ENCODE measurements around the gene DIABLO. TPM values are rescaled to one million over a fixed set of nuclear protein-coding genes. Genes with fewer than 3 reads are reported as not detected.
"Not testable (repeated sequence)": the region's sequence is repeated elsewhere in the genome, so short reads cannot be mapped to it uniquely, and the experiment has no call there.

Gene DIABLO
- total RNA-seq (2014; rRNA removed; shearing (Covaris generic)) = 116 and 118 TPM in 2 replicates

- peak; percentile 99 for DNase-seq (ENCODE audit: low spot score)
Measured at GRCh38 chr12:122225683-122226365, at the start of gene DIABLO. Gene DIABLO, minus strand, starts transcription at chr12:122226052. Its CDS starts 38 bp downstream, at chr12:122226014.

DNA sequence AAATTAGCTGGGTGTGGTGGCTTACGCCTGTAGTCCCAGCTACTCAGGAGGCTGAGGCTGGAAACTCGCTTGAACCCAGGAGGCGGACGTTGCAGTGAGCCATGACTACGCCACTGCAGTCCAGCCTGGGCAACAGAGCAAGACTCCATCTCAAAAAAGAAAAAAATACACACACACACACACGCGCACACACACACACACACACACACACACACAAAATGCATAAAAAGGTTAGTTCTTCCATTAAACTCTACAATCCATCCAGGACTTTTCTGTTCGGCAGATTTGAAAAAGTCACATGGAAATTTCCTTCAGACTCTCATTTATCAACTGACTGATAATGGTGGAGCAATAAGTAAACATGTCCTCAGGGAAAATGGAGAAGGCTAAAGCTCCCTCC is 49.6 kb upstream of the DIABLO start:
- DNase-seq (ENCODE audit: low spot score) = no peak

GRCh38 chr12:122266230-122266901 is 40.5 kb upstream of the DIABLO start, which contains the start of gene VPS33A:
Gene VPS33A, minus strand, starts transcription at chr12:122266494. Its CDS starts 86 bp downstream, at chr12:122266408.
- DNase-seq (ENCODE audit: low spot score) = peak; percentile 97

DNA sequence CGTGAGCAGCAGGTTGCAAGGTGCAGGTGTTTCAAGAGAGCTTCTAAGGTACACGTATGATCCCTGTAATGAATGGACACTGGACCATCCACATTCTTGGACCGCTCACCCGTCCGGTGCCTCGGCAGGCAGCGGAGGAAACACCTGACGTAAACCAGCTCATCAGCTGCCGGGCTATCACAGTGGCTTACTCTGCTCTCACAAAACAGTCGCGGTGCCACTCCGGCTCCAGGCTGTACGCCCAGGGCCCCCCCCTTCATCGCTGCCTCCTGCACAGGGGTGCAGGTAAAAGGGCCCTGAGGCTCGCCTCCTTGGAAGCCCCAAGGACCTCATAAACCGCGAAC is 40.0 kb upstream of the DIABLO start:
- no peak for DNase-seq (ENCODE audit: low spot score)

DNA sequence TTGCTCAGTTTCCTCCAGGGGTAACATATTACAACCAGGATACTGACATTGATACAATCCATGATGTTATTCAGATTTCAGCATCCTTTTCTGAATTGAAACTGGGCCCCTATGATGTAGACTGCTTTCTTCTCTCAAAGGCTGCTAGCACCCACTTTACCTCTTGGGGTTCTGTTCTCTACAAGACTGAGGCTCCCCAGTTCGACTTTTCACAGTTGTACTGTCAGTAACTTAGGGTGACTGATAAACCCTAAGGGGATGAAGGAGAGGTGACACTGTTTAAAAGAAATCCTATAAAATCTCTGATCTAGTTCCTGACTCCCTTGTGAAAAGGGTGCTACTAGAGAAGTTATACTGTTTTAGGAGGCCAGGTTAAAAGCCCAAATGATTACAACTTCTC is 39.6 kb upstream of the DIABLO start:
- DNase-seq (ENCODE audit: low spot score) = no peak

DNA sequence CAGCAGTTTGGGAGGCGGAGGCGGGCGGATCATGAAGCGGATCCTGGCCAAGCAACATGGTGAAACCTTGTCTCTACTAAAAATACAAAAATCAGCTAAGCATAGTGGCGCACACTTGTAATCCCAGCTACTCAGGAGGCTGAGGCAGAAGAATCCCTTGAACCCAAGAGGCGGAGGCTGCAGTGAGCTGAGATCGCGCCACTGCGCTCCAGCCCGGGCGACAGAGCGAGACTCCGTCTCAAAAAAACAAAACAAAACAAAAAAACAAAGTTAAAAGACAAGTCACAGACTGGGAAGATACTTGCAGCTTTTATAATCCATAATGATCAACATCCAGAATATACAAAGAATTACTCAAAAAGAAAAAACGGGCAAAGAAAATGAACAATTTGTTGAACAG is 34.9 kb upstream of the DIABLO start:
- not testable (repeated sequence) for DNase-seq (ENCODE audit: low spot score)

DNA sequence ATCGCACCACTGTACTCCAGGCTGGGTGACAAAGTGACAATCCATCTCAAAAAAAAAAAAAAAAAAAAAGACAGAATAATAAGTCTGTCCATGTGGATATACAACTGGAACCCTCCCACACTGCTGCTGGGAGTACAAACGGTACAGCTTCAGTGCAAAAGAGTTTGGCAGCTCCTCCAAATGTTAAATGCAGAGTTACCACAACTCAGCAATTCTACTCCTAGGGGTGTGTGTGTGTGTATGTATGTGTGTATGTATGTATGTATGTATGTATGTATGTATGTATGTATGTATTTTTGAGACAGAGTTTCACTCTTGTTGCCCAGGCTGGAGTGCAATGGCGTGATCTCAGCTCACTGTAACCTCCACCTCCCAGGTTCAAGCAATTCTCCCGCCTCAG is 33.1 kb upstream of the DIABLO start:
- not testable (repeated sequence) for DNase-seq (ENCODE audit: low spot score)

DNA sequence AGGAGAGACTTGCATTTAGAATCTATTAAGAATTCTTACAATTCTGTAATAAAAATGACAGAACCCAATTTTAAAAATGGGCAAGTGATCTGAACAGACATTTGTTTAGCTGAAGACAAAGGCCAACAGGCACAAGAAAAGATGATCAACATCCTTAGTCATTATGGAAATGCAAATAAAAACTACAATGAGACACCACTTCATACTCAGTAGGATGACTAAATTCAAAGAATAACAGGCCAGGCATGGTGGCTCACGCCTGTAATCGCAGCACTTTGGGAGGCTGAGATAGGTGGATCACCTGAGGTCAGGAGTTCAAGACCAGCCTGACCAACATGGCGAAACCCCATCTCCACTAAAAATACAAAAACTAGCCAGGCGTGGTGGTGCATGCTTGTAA is 32.6 kb upstream of the DIABLO start:
- DNase-seq (ENCODE audit: low spot score) = not testable (repeated sequence)

DNA sequence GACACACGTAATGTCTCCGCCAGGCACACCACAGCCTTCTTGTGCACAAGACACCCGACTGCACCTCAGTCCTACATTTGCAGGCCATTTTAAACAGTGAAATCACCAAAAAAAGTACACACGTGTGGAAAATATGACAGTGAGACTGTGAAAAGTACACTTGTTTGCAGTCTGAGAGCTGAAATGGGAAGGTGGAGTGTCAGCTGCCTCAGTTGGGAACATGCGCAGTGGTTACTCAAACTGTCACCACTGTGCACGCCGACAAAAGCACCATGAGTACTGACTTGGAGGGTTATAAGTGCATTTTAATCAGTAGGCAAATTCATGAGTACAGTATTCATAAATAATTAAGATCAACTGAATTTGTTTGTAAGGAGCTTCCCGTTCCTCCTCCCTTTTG is 24.7 kb upstream of the DIABLO start:
- no peak for DNase-seq (ENCODE audit: low spot score)

DNA sequence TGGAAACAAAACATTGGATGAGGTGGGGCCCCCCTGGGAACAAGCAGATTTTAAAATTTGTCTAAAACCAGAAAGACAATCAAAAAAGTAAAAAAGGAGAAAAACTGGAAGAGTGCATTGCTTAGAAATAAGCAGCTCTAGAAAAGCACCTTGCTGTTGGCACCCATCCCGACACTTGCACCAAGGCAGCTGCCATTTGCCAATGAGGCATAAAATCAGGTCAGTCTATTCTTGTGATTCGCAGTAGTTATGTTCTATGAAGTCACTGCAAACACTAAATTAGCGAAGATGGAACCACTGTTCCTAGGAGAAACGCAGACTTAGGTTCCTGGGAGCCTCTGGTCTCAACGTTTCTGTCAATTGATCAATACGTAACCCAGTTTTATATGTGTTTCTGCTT is 24.2 kb upstream of the DIABLO start:
- no peak for DNase-seq (ENCODE audit: low spot score)

GRCh38 chr12:122245553-122245952 is 19.7 kb upstream of the DIABLO start:
- DNase-seq (ENCODE audit: low spot score) = no peak

GRCh38 chr12:122244565-122245371 is 18.9 kb upstream of the DIABLO start:
- DNase-seq (ENCODE audit: low spot score) = no peak

DNA sequence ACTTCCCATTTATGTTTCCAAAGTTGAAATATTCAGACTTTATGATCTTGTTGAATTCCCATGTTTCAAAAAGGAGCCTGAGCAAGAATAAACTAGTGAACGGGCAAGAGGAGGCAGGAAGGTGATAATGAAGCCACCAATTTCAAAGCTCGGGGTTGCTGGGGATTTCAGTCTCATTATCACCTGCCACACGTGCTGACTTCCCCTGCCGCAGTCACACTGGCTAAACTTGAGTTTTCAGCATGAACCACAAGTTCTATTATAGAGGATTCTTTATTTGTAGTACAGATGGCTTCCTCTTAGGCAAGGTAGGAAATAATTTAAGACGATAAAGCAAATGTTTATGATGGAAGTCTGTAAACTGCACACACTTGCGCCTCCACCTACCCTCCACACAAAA is 18.1 kb upstream of the DIABLO start:
- DNase-seq (ENCODE audit: low spot score) = no peak

- DNase-seq (ENCODE audit: low spot score) = no peak
Measured at GRCh38 chr12:122238861-122239260, 13.0 kb upstream of the DIABLO start.

- no peak for DNase-seq (ENCODE audit: low spot score)
Measured at GRCh38 chr12:122235741-122236140, 9.9 kb upstream of the DIABLO start.

DNA sequence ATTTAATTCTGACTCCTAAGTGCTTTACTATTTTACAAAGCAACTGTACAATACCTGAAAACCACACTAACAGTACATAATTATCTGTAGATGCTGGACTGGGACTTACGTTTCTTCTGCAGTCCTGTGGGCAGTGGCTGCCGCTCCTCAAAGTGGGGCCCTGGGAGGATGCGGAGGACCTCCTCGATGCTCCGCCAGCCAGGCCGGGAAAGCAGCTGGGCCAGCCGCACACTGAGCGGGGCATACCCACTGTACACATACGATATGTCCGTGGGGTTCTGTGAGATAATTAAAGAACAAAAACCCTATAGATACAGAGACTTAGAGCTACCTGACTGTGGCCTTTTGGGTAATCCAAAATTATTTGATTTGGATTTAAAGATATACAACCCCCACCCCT is 6.8 kb upstream of the DIABLO start:
- DNase-seq (ENCODE audit: low spot score) = no peak

GRCh38 chr12:122230798-122231197 is 4.9 kb upstream of the DIABLO start:
- no peak for DNase-seq (ENCODE audit: low spot score)

DNA sequence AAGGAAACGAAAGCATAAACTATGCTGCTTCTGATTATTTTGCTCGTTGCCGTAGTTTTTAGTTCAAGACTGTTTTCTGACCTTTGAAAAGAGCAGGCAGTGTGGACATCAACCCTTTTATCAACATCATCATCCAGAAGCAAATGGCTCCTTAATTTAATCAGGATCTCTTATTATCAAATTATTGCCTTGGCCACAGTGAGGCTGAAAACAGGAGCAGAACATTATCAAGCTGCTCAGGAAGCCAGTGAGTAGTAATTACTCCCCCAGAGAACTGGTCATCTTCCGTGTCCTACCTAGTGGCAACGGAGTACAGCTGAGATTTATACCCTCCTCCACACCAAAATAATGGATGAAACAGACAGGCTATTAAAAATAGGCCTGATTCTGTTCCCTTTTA is 2.2 kb upstream of the DIABLO start:
- no peak for DNase-seq (ENCODE audit: low spot score)

DNA sequence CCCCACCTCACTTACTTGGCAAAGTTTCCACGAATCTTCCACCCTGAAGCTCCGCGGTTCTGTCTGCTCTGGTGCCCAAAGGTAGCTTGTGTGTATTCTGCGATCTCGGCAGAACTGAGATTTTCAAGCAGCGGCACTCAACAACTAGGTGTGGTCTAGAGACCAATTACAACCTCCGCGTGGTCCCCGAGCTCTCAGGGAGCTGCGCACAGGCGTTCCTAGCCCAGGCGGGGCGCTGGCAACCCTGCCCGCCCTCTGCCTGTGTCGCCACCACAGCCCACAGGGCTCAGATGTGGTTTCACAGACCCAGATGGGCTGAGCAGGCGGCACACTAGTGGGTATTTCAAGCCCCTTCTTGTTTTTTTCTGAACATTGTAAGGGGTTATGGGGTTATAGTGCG is 1.5 kb upstream of the DIABLO start:
- DNase-seq (ENCODE audit: low spot score) = no peak

DNA sequence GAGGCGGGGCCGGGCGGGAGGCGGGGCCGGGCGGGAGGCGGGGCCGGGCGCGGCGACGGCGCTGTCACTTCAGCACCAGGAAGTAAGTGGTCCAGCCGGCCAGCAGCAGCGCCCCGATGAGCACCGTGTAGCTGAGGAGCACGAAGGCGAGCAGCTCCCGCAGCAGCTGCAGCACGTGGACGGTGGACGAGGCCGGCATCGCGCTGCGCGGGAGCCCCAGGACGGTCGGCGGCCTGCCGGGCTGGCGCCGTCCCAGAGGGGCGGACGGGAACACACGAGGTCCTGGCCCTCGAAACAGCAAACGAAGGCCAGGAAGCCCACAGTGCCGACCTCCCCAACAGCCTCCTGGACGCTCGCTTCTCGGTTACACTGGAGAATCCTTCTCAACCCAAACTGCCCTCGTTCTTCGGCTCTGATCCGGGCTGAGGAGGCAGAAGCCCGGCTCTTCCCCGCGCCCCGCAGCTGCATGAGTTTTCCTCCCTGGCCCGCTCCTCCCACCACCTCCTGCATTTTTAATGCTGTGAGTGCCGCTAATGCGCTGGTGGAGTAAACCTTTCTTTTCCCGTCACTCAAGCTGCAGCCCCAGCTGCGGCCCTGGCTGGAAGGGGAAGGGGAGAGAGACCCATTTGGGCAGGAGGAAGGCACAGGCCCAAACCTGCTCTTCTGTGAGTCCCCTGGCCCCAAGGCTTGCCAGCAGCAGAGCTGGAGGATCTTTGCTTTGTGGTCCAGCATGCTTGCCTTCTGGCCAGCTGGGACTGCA is 694 bp upstream of the DIABLO start:
- DNase-seq (ENCODE audit: low spot score) = no peak

GRCh38 chr12:122216445-122216844 is 9.4 kb downstream of the DIABLO start:
- DNase-seq (ENCODE audit: low spot score) = no peak

DNA sequence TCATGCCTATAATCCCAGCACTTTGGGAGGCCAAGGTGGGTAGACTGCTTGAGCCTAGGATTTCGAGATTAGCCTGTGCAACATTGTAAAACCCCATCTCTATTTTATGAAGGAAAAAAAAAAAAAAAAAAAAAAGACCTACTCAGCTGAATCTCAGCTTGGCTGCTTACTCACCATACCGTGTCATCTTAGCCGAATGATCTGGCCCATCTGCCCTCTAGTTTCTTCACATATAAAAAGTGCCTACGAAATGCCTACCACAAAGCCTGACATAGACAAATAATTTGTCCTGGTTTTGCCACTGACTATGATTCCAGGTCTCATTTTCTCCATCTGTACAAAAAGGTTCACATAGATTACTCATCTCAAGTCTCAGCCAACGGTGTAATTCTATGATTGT is 10.1 kb downstream of the DIABLO start:
- DNase-seq (ENCODE audit: low spot score) = no peak
